ENCODE measurements around the gene CAGE1. TPM values are rescaled to one million over a fixed set of nuclear protein-coding genes. Genes with fewer than 3 reads are reported as not detected.
"Not testable (repeated sequence)": the region's sequence is repeated elsewhere in the genome, so short reads cannot be mapped to it uniquely, and the experiment has no call there.

The CAGE1 gene
- total RNA-seq, 2 donors from 2014 or later, result not detected

DNA sequence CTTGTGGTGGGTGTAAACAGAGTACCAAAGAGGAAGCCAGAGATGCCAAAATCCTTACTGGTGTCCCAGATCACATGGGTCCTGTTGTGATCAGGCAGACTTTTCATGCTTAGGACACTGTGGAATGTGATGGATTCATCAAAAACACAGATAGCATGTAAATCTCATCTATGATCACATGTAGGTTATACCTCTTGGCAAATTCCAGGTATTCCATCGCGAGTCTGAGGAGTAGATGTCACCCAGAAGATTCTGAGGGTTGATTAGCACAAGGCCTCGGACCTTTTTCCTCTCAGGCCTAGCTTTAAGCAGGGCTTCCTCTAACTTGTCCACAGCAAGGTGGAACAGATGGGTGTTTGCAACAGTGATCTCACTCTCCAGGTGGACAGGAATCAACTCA, 48.3 kb downstream of the CAGE1 start:
- no peak for DNase-seq (ENCODE audit: low spot score)
- no peaks in the 10 kb centered on the region for H3K27me3 ChIP-seq
- H3K9me3 ChIP-seq, result no peaks in the 10 kb centered on the region
- TF ChIP-seq, protein P1, sequence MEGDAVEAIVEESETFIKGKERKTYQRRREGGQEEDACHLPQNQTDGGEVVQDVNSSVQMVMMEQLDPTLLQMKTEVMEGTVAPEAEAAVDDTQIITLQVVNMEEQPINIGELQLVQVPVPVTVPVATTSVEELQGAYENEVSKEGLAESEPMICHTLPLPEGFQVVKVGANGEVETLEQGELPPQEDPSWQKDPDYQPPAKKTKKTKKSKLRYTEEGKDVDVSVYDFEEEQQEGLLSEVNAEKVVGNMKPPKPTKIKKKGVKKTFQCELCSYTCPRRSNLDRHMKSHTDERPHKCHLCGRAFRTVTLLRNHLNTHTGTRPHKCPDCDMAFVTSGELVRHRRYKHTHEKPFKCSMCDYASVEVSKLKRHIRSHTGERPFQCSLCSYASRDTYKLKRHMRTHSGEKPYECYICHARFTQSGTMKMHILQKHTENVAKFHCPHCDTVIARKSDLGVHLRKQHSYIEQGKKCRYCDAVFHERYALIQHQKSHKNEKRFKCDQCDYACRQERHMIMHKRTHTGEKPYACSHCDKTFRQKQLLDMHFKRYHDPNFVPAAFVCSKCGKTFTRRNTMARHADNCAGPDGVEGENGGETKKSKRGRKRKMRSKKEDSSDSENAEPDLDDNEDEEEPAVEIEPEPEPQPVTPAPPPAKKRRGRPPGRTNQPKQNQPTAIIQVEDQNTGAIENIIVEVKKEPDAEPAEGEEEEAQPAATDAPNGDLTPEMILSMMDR (IDR thresholded peaks at IDR 0.05), result no peak
- no peak overlapping the region for H3K27ac ChIP-seq
- no peaks in the 10 kb centered on the region for H3K36me3 ChIP-seq
- peaks cover 0 to 7% of the 10 kb centered on the region in 2 donors for H3K4me1 ChIP-seq
- H3K4me3 ChIP-seq, result no peak overlapping the region

DNA sequence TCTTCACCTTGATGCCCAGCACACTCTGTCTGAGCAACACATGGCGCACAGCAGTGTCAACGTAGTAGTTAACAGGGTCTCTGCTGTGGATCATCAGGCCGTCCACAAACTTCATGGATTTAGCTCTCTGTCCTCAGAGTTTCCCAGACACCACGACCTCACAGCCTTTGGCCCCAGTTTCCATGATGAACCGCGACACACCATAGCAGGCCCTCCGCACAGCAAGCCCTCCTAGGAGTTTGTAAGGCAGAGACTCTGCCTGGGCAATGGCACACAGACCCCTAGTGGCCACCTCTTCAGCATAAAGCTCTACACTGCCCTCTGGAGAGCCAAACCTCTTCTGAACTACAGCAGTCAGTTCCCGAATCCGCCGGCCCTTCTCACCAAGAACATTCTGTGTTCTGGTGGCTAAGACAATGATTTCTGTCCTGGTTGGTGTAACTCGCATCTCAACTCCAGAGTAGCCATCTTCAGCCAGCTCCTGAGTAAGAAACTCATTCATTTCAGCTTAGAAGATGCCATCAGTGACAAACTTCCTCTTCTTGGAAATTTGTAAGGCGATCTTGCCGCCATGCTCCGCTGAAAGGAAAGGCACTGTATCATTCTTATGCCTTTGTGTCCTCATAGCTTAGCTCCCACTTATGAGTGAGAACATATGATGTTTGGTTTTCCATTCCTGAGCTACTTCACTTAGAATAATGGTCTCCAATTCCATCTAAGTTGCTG, 50.4 kb downstream of the CAGE1 start:
- not testable (repeated sequence) for H3K4me3 ChIP-seq; H3K27me3 ChIP-seq; H3K36me3 ChIP-seq; DNase-seq (ENCODE audit: low spot score); H3K9me3 ChIP-seq; H3K27ac ChIP-seq; H3K4me1 ChIP-seq
- TF ChIP-seq, protein P1 (IDR thresholded peaks at IDR 0.05), result peak in 1 of 2 donors; percentile 43

DNA sequence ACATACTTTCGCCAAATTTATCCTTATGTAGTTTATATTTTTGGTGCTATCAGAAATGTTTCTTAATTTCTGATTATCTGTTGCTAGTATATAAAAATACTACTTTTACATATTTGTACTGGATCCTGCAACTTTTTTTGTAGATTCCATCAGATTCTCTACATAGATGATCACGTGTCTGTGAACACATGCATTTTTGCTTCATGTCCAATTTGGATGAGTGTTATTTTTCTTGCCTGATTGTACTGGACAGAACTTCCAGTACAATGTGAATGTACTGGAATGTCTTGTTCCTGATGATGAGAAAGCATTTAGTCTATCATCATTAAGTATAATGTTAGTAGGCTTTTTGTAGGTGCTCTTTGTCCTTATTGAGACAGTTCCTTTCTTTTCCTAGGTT, 51.5 kb downstream of the CAGE1 start:
- Histone ChIP-seq H3K36me3 (no peaks in the 10 kb centered on the region), H3K4me1 (peaks cover 0 to 7% of the 10 kb centered on the region in 2 donors), H3K27me3 (no peaks in the 10 kb centered on the region), H3K27ac (no peak overlapping the region), H3K4me3 (no peak overlapping the region), H3K9me3 (no peaks in the 10 kb centered on the region)
- no peak for DNase-seq (ENCODE audit: low spot score)
- TF ChIP-seq, protein P1 (IDR thresholded peaks at IDR 0.05), result no peak

DNA sequence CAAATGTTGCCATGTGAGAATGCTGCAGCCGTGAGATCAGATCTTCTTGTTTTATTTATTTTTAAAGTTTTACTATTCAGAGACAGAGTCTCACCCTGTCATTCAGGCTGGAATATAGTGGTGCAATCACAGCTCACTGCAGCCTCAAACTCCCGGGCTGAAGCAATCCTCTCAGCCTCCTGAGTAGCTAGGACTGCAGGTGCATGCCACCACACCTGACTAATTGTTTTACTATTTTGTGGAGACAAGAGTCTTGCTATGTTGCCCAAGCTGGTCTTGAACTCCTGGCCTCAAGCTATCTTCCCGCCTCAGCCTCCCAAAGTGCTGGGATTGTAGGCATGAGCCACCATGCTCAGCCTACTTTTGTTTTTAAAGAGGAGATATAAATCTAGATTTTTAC, 54.0 kb downstream of the CAGE1 start:
- H3K9me3 ChIP-seq, result no peaks in the 10 kb centered on the region
- no peaks in the 10 kb centered on the region for H3K36me3 ChIP-seq
- TF ChIP-seq, protein P1 (IDR thresholded peaks at IDR 0.05), result no peak
- no peak for DNase-seq (ENCODE audit: low spot score)
- no peaks in the 10 kb centered on the region for H3K27me3 ChIP-seq
- no peak overlapping the region for H3K27ac ChIP-seq
- no peaks in the 10 kb centered on the region for H3K4me1 ChIP-seq
- no peak overlapping the region for H3K4me3 ChIP-seq

DNA sequence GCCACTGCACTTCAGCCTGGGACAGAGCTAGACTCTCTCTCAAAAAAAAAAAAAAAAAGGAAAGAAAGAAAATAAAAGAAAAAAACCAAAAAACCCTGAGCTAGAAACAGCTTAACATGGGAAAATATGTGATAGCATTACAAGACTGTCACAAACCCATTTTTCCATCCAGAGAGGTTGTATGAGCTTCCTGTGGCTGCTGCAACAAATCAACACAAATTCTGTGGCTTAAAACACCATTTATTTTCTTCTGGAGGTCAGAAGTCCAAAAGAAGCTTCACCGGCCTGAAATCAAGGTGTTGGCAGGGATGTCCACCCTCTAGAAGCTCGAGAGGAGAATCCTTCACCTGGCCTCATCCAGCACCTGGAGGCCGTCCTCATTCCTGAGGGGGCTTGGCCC, 54.9 kb downstream of the CAGE1 start:
- H3K27ac ChIP-seq, result no peak overlapping the region
- H3K9me3 ChIP-seq, result no peaks in the 10 kb centered on the region
- no peaks in the 10 kb centered on the region for H3K4me1 ChIP-seq
- no peaks in the 10 kb centered on the region for H3K36me3 ChIP-seq
- H3K4me3 ChIP-seq, result no peak overlapping the region
- TF ChIP-seq, protein P1 (IDR thresholded peaks at IDR 0.05), result no peak
- H3K27me3 ChIP-seq, result no peaks in the 10 kb centered on the region
- DNase-seq (ENCODE audit: low spot score), result no peak

Measured in right atrium auricular region (tissue), 2 donors.